Raji (cell line): ENCODE results near the gene GRID2.

ENCODE experiments used
- POLR2A ChIP-seq: IDR thresholded peaks from 2 replicates; pipeline ENCODE4 v1.6.1; 2011; ENCODE audit warnings: low read depth, low read length, control low read depth; ENCODE audit not compliant: insufficient read depth

GRID2 gene

DNA sequence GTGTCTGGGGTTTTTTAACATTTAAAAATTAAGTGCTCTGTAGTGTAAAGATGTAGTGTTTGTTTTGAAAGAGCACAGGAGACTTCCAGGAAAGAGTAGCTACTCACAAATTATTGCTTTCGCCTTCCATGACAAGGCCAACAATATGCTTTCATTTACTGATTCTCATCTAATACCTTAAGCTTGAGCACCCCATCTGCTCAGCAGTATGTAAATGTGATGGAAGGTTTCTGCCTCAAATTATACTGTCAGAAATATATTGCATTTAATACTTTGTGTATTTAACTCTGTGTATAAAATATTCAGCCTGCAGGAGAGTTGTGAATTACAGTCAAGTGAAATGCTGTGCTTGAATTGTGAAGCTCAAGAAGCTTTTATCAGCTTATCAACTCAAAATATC is 1228.5 kb downstream of the GRID2 start:
- no peak for TF ChIP-seq POLR2A

DNA sequence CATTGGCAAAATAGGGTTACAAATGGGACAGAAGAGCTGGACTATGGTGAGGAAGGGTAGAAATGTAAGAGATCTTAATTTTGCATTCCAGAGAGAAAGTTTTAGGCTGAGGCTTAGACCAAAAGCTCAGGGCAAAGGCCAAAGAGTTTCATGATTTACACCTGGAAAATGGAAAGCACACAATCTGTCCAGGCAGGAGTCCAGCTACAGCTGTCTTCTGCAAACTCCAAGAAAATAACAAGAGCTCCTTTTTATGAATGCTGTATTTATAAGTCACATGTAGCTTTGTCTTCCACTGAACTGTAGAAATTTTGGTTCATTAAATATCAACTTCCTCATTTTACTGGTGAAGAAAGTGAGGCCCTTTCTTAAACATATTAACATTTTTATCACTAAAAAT is 1236.8 kb downstream of the GRID2 start:
- no peak for TF ChIP-seq POLR2A

DNA sequence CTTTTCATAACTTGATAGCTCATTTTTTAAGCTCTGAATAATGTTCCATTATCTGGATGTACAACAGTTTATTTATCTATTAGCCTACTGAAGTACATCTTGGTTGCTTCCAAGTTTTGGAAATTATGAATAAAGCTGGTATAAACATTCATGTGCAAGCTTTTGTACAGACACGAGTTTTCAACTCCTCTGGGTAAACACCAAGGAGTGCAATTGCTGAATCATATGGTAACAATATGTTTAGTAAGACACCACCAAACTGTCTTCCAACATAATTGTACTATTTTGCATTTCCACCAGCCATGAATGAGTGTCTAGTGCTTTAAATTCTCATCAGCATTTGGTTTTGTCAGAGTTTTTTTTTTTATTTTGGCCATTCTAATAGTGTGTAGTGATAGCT is 1258.1 kb downstream of the GRID2 start:
- TF ChIP-seq POLR2A, result no peak

DNA sequence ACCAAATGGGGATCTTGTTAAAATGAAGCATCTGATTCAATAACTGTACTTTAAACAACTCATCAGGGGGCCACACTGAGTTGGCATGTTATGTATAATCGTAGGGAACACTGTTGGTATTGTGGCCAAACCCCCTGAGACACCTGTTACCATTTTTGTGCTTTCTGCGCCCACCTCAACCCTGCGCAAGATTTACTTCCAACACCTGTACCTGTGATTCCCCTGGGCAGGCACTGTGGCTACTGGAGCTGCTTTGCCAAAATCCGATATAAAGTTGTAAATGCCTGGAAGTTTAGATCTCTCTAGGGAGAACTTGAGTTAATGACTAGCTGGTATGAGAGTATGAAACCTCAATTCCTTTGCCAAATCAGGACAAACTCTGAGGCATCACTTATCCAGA is 1265.0 kb downstream of the GRID2 start:
- TF ChIP-seq POLR2A, result no peak

DNA sequence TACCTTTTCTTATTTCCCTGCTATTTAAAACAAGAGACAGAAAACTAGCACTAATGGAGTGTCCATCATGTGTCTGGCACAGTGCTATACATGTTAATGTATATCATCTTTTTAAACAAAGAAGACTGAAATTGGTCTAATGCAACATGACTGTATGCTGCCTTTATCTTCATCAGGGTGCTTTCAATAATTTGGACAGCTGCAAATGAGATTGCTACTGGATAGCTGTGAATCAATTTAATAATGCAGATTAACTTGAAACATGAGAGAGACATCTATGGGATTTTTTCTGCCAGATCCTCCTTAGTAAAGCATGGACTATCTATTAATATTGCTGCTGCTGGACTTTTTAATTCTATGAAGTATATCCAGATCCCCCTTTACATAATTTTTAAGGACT is 1269.5 kb downstream of the GRID2 start:
- TF ChIP-seq POLR2A, result no peak

DNA sequence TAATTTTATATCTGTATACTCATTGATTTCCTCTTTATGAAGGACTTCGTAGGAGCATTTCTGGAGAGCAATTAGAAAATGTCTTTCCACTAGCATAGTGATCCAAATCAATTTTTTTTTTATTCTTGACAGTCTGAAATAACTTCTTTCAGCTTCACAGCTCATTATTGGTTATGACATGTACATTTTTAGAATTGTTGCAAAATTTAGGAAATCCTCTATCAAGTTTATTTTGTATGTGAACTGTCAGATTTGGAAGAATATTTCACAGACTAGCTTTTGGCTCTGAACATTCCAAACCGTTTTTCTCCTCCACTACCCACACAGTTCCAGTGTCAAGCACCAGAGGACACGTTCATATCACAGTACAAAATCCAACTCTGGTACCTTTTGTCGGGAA is 1275.2 kb downstream of the GRID2 start:
- TF ChIP-seq POLR2A, result no peak

DNA sequence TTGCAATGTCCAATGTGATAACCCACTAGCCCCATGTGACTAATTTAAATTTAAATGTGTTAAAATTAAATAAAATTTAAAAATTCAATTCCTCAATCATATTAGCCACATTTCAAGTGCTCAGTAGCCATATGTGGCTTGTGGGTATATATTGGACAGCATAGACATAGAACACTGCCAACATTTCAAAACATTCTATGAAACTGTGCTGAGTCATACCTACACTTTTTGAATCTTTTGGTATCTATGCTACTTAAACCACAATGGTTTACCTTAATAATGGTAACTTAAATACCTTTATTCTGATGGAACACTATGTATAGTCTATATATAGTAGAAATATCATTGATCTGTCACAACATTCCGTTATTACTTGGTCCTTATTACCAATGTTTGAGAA is 1301.4 kb downstream of the GRID2 start:
- no peak for TF ChIP-seq POLR2A

DNA sequence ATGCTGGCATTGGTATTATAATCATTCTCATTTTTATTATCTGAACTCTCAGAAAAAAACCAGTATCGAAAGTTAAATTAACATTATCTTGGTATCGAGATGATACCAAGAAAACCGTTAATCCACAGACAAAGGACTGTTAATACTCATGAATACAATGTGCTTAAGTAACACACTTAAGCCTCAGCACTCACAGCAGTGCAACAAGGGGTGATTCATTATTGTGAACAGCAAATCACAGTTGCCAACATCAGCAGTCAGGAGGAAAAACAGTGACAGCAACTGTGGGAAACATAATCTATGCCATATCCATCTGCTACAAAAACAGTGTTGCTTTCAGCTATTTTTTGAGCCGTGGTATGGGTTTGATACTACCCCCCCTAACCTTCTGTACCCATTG is 1313.8 kb downstream of the GRID2 start:
- no peak for TF ChIP-seq POLR2A

DNA sequence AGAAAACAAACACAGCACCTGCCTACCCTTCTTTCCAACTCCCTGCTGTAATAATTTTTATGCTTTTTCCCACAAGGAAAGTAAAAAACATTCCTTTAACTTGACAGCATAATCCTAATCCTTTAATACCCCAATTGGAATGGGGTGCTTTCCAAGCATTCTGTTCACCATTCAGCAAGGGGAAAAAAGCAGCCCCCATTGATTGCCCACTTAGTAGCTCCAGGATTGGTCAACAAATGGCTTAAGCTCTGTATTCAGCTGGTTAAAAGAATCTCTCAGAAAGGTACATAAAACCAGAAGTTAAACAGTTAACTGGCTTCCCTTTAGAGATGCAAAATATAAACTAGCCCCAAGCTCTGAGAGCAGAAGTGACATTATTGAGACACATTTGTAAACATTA is 1330.0 kb downstream of the GRID2 start:
- no peak for TF ChIP-seq POLR2A

DNA sequence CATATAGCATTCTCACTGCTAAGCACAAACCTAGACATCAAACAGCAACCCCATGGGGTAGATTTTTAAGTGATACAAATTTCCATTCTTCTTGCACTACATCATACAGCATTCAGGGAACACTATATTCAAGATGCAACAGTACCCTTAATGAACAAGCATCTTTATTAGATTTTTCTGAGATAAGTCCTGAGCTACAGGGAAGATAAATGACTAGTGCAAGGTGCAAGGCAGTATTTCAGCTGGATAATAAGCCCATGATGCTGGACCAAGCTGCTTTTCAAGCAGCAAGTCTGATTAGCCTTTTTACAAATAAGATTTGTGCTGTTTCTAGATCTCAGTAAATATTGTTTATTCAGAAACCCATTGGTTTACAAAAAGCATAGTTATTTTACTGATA is 1332.2 kb downstream of the GRID2 start:
- no peak for TF ChIP-seq POLR2A

DNA sequence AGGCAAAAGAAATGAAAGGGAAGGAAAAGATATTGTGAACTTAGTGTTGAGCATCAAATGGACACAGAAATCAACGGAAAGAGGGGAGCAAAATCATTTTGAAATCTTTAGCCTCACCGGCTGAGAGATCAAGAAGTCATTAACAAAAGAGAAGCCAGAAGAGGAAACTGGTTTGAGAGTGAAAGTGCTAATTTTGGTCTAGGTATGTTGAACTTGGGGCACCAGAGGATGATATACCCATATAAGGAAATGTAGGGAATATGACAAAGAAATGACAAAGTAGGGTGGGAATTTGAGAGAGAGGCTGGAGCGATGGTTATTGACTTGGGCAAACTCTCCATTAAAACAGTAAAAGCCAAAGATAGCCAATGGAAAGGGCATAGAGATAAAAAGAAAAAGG is 1341.4 kb downstream of the GRID2 start:
- no peak for TF ChIP-seq POLR2A

DNA sequence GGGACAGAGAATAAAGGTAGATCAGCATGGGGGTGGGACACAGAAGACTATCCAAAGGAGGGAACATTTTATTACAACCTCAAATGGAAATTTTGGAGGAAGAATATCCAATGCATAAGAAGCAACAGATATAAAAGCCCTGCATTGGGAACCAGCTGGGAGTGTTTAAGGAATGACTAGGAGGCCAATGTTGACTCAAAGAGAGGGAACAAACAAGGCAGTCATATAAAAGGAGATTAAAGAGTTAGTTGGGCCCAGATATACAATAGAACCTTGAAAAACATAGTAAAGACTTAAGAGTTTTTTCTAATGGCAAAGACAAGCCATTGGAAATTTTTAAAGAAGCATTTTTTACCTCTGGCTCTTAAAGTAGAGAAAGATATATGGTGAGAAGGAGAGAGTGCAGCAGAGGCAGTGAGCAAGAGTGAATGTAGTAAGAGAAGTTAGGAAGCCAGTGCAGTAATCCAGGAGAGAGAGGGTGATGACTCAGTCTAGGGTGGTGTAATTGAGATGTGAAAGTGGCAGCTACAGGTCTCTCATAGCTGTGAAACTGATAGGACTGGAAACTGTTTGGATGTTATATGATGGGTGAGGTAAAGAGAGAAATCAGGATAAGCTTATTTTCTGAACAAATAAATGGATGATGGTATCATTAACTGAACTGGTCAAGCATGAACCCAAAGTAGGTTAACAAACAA is 1342.6 kb downstream of the GRID2 start:
- no peak for TF ChIP-seq POLR2A

DNA sequence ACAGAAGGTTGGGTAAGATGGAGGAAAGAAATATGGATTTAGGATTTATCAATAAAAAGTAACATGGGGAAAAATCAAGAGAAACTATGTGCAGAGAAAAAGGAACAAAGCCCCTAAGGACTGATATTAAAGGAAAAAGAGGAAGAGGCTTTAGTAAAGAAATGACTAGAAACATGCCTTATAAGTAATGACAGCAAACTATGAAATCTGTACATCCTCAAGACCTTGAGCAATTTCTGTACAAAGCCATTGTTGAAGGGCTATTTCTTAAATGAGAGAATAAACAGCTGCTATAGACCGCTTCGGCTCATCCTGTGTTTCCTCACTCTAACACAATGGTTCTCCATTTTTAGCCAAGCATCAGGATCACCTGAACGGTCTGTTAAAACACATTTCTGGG is 1344.5 kb downstream of the GRID2 start:
- TF ChIP-seq POLR2A, result no peak

DNA sequence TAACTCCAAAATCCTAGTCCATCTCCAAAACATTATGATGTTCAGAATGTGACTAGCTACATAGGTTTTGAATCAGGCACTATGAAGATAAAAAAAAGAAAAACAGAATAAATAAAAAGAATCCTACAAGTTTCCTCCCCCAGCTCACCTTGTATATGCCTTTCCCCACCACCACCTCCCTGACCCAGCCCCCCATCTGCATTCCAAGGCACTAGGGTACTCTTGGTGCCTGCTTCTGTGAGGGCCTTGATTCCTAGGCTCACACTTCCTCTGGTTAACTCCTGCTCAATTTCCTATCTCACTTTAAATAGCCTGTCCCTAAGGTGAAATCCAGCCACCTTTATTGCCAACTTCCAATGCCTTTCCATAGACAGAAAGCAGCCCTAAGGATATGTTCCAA is 1346.1 kb downstream of the GRID2 start:
- TF ChIP-seq POLR2A, result no peak

DNA sequence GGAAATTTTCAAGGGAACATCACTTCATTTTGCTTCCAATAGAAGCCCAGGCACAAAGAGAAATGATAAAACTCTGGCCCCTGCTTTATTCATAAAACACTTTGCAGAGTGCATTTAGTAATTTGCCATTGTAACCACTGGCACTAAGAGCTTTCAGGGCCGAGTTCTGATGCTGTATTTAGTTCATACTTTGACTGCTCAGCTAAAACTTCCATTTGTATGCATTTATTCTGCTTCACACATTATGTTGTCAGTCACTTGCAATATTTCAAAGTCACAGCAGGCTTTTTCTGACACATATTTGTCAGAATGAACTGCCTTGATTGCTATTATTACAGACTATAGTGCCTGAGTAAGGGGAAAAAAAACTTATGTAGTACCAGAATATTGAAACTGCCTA is 1350.4 kb downstream of the GRID2 start:
- TF ChIP-seq POLR2A, result no peak

DNA sequence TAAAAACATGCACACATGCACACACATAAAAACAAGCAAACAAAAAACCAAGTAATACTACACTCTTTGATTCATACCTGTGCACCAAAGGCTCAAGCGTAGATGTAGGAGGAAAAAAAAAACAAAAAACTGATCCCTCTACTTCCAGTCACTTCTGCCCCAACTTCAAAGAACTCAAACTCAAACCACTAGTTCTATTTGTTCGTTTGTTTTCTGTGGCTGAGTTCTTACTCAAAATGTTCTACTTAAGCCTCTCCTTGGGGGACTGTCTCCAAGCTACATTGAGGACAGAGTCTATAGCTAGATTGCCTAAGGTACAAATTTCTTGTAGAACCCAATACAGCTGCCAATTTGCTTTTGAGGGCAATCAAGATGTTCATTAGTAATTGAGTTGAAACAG is 1353.8 kb downstream of the GRID2 start:
- no peak for TF ChIP-seq POLR2A

DNA sequence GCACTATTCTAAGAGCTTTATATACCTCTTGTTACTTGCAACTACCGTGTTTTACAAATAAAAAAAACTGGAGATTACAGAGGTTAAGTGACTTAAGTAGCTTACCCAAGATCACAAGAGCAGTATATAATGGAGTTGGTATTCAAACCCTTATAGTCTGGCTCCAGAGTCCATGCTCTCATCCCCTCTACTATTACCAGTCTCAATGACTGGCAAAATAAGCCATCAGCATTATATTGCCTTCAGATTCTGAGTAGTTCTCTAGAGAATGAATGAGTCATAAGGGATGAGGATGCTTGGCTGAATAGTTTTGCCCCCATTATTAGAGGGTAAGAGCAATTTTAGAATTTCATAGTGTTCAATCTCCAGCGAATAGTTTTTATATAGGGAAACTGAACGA is 1354.7 kb downstream of the GRID2 start:
- TF ChIP-seq POLR2A, result no peak
